Jurkat, Clone E6-1 (cell line): ENCODE results near the gene TAP1. TPM values are rescaled to one million over a fixed set of nuclear protein-coding genes. Genes with fewer than 3 reads are reported as not detected.
"Not testable (repeated sequence)": the region's sequence is repeated elsewhere in the genome, so short reads cannot be mapped to it uniquely, and the experiment has no call there.

Source experiments
- DNase-seq: peaks from one replicate; pipeline ENCODE4 v3.0.0-alpha.2; 2011; ENCODE audit warnings: low read depth, low spot score
- H3K4me3 ChIP-seq: 2 replicates; pipeline ENCODE4 v1.5.1; 2011; ENCODE audit warnings: mild to moderate bottlenecking, low read length, control low read depth, moderate library complexity
- polyA plus RNA-seq: library from polyadenylated mRNA; unstranded; fragments of >200 nt; gene quantifications from one replicate; pipeline ENCODE4 v1.2.1, GENCODE V29; 2012; ENCODE audit warnings: missing spikeins; ENCODE audit not compliant: insufficient read length, insufficient read depth

Gene TAP1
- 49.5 TPM for polyA plus RNA-seq

DNA sequence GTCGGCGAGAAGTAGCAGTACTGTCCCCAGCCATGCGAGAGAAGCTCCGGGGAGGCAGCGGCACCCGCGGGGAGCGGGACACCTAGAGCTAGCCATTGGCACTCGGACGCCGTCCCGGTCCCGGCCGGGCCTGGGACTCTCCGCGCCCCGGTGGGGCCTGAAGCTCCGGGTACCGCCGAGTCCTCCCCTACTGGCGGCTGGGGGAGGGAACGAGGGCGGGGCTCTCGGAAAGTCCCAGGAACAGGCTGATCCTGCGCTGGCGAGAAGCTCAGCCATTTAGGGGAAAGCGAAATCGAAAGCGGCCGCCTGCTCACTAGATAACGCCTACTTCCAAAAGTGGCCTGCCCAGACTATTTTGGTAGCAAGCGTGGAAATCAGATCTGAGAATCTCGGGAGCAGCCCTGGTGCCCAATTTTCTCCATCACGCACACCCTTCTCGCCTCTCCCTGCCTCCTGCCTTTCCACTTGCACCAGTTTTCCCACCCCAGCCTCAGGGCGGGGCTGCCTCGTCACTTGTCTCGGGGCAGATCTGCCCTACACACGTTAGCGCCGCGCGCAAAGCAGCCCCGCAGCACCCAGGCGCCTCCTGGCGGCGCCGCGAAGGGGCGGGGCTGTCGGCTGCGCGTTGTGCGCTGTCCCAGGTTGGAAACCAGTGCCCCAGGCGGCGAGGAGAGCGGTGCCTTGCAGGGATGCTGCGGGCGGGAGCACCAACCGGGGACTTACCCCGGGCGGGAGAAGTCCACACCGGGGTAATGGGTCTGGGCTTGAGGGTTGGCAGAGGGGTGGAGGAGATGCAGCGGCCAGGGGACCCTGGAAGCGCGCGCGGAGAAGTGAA, at the start of gene TAP1, which contains the start of gene PSMB9:
Gene TAP1 (minus strand): TSS at position 164 of the 835 bp plus-strand sequence. CDS start 68 bp downstream, at position 96.
Gene PSMB9 (plus strand): TSS at position 652 of the 835 bp plus-strand sequence. CDS start 38 bp downstream, at position 690.
- H3K4me3 ChIP-seq, result peak within 1 kb of the TSS; percentile 84
- DNase-seq, result peak; percentile 88

DNA sequence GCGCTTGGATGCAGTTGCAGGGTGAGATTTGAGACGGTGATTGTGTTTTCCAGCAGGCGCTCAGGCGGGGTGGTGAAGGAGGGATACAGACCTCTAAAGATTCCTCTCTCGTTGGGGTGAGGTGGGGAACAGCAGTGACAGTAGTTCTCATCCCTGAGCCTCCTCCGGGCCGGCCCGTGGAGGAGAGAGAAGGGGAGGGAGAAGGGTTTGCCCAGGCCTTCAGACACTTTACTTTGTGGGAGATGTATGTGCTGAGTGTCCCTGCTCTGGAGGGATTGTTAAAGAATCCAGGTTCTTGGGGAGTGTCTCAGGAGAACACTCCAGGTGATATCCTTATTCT, 41.5 kb upstream of the TAP1 start:
- DNase-seq, result no peak
- H3K4me3 ChIP-seq, result peak overlapping the region; percentile 90

DNA sequence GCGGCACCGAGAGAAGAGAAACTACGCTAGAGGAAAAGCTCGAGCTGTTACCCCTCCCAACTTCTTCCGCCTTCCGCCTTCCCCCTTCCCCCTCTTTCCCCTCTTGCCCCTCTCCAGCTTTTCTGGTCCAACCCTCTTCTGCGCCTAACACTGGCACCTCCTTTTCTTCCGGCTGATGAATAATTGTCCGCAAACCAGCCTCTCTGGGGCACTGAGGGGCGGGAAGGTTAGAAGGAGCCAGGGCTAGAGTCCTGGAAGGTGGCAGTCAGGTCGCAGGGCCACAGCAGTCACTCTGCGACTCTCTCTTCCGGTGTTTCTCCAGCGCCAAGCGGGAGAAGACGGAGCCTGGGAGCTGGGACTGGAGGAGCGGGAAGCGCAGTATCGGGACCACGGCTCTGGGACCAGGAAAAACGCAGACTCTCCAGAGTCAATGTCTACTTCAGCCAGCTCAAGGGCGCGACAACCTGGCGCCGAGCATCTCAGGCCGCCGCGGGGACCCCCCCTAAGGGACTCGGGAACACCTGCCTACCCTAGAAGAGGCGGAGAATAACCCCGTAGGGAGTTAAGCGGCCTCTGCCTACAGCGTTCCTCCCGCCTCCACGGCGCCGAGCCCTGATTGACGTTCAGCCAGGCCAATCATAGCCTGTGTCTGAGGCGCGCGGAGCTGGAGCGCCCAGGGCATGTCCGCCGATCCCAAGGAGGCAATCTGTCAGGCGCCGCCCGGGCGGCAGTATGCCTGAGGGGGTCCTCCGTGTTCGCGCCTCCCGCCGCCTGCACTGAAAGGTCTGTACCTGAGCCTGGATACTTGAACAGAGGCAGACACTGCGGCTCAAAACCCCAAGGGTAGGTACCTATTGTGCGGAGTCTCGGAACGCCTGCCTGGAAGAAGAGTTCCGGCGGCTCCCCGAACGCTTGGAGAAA, 40.8 kb upstream of the TAP1 start:
- peak overlapping the region; percentile 90 for H3K4me3 ChIP-seq
- DNase-seq, result peak; percentile 93

GRCh38 chr6:32890831-32891230, 37.3 kb upstream of the TAP1 start:
- no peak overlapping the region for H3K4me3 ChIP-seq
- no peak for DNase-seq

DNA sequence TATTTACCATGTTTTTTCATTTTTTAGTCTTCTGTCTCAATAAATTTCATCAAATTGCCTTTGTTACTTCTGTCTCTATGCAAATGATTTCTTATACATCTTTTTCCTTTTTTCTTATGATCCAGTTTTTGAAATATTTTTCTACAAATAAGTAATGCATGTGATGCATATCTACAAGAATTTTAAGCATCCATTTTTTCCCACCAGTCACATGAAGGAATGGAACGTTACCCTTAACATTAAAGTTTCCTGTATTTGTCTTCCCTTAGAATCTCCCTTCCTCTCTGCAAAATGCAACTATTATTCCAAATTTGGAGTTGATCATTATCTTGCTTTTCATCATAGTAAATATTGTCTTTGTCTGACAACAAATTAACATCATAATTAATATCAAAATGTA, 36.0 kb upstream of the TAP1 start:
- H3K4me3 ChIP-seq, result no peak overlapping the region
- DNase-seq, result no peak

DNA sequence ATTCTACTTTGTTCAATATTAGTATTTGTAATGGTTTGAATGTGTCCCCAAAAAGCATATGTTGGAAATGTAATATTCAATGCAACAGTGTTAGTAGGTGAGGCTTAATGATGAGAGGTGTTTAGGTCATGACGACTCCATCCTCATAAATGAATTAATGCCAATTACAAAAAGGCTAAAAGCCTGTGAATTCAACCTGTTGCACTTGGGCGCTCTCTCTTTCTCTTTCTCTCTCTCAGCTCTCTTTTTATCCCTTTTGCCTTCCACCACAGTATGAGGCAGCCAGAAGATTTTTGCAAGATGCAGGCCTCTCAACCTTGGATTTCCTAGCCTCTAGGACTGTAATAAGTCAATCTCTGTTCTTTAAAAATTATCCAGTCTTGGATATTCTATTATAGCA, 35.1 kb upstream of the TAP1 start:
- H3K4me3 ChIP-seq, result no peak overlapping the region
- no peak for DNase-seq

DNA sequence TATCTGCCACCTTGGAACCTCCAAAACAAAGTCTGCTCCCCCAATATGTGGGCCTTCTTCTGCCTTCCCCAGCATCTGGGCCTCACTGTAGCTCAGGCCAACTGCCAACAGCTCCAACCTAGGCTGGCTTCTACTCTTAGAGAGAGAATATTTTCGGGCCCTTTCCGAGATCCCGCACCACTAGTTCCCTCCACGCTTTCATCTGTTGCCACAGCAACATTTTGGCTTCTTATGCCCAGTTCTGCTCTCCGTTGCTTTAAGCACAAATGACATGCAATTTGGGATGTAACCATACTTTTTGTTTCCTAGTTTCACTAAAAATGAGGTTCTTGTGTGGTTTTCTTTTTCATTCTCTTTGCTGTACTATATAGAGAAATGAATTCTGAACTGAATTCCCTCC, 34.1 kb upstream of the TAP1 start:
- DNase-seq, result no peak
- H3K4me3 ChIP-seq, result no peak overlapping the region

DNA sequence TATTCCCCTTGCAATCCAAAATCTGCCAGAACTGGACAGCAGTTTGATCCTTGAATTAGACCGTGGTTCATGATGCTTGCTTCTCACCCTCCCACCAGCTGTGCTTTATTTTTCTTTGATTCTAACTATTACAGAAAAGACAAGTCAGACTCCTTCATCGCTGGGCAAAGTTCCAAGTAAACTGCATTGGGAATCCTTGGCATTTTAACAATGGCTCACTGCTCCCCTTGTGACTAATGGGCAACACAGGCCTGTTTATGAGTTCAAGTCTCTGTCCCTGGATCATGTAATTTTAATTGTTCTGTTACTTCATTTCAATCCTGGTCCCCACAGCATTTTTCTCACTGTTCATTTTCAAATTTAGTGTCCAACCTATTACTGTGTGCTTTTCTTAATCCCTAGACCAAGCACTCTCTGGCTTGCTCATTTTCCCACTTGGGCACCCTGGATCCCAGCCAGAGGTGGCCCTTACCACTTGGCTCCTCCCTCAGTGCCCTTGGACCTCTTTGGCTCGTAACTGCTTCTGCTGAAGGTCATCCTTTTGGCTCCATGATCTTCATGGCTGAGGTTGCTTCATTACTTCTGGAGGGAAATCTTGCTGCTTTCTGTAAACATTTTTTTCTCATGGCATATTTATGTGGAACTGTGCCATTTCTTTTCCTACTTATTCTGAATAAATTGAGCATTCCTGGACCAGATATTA, 33.3 kb upstream of the TAP1 start:
- no peak for DNase-seq

DNA sequence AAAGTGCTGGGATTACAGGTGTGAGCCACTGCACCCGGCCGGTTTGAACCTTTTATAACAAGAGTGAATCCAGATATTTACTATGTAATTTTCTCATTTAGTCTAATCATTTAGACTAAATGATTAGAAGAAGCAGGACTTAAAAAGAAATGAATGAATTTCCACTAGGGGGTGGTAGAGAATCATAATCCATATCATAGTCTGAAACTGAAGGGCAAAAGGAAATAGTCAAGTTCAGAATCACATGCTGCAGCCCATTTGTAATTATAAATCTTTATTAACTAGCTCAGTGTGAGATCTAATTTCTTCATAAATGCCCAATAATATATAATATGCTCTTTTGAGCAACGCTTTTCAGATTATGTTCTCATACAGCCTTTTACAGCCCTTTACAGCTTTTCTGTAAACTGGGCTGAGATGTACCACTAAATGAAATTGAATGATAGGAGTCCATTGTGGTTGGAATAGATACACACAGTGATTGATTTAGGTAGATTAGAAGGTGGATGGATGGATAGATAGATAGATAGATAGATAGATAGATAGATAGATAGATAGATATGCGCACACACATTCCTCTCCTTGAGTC, 32.3 kb upstream of the TAP1 start:
- DNase-seq, result peak; percentile 80
- no peak overlapping the region for H3K4me3 ChIP-seq

More for the DNA sequence above, 33.3 kb upstream of the TAP1 start:
- H3K4me3 ChIP-seq, result no peak overlapping the region

DNA sequence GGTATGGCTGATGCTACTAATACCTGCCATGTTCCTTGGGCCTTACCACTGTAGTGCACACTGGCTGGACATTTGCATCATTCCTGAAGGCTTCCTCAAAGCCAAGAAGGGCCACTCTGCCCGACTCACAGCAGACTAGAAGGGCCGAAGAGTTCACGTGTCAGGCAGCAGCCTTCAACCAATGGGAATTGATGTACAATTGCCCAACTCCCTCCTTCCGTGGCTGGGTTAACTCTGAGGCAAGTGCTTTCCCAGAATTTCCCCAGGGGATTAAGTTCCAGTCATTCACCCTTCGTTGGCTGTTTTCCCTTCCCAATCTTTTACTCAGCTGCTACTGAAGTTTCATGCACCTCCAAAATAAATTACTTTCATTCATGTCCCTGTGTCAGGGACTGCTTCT, 30.3 kb upstream of the TAP1 start:
- no peak overlapping the region for H3K4me3 ChIP-seq
- DNase-seq, result no peak

DNA sequence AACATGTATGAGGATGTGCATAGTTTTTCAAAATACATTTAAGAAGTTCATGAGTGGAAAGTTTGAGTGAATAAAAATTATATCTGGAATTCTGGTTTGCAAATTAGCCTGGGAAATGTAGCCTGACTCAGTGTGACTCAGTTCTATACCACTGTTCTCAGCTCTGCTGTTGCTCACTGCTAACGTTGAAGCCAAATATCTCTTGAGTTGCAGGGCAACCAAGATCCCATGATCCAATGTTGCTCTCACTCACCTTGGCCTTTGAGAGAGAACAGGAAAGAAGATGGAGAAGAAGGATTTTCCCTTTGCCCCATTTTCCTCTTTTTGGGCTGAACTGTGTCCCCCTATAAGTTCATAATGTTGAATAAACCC, 29.4 kb upstream of the TAP1 start:
- no peak for DNase-seq
- no peak overlapping the region for H3K4me3 ChIP-seq

- DNase-seq, H3K4me3 ChIP-seq: not testable (repeated sequence)
These were observed 27.5 kb upstream of the TAP1 start for GRCh38 chr6:32880962-32881361.

DNA sequence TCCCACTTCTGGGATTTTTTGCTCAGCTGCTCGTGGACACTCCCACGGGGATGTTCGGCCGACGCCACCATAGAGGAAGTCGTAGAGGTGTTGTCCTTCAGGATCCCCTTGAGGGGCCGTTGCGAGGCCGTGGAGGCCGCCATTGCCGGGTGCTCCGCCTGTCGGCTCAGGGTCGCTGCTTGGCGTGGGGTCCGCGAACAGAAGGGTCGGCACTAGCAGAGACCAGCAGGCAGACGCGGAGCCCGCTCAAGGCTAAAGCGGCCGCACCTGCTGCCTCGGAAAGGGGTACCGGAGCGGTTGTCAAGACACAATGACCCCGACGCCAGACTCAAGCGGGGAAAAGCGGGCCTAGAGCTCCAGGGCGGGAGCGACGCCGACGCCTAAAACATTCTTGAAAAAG, 26.2 kb upstream of the TAP1 start:
- no peak for DNase-seq
- H3K4me3 ChIP-seq, result no peak overlapping the region

DNA sequence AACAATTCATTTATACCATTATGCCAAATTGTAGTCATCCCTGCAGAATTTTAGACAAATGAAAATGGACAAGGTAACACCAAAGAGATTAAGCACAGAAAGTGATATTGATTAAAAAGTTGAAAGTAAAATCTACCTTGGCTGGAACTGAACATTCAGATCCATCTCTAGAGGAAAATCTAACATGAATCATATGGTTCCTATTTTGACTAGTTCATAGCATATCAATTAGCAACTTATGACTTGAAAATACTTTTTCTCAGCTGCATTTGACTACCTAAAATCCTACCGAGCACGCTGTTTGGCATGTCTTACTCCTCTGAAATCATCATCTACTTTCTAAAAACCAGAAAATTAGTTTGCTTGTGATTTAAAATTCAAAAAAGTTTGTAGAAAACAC, 23.1 kb upstream of the TAP1 start:
- no peak for DNase-seq
- no peak overlapping the region for H3K4me3 ChIP-seq

- H3K4me3 ChIP-seq, DNase-seq: not testable (repeated sequence)
These were observed 20.4 kb upstream of the TAP1 start for GRCh38 chr6:32873947-32874346.

- peak; percentile 80 for DNase-seq
- H3K4me3 ChIP-seq, result no peak overlapping the region
These were observed 14.8 kb upstream of the TAP1 start for GRCh38 chr6:32868257-32868788.

GRCh38 chr6:32867554-32868256, 14.2 kb upstream of the TAP1 start:
- DNase-seq, result no peak
- no peak overlapping the region for H3K4me3 ChIP-seq

GRCh38 chr6:32867022-32867477, 13.5 kb upstream of the TAP1 start:
- DNase-seq, result no peak
- no peak overlapping the region for H3K4me3 ChIP-seq
